Hematopoietic multipotent progenitor cell treated with erythropoietin and hydrocortisone succinate and interleukin-3 and kit ligand, for 6 days (in vitro differentiated cells): Measurements from ENCODE around the gene NUDT15.
"Not testable (repeated sequence)": the region's sequence is repeated elsewhere in the genome, so short reads cannot be mapped to it uniquely, and the experiment has no call there.

Source experiments
- DNase-seq: peaks from one replicate; pipeline ENCODE4 v3.0.0-alpha.2; 2015

Gene NUDT15

GRCh38 chr13:48037346-48038173, at the start of gene NUDT15:
TSS of gene NUDT15 (plus strand) at chr13:48037726. CDS start at chr13:48037747, 21 bp downstream.
- peak; percentile 97 for DNase-seq

GRCh38 chr13:47990427-47990826, 47.1 kb upstream of the NUDT15 start:
- no peak for DNase-seq

GRCh38 chr13:47990920-47991466, 46.5 kb upstream of the NUDT15 start:
- DNase-seq: no peak

- no peak for DNase-seq
These were observed 45.7 kb upstream of the NUDT15 start for GRCh38 chr13:47991859-47992258.

- no peak for DNase-seq
These were observed 40.1 kb upstream of the NUDT15 start for GRCh38 chr13:47997384-47997783.

GRCh38 chr13:47999973-48000372, 37.6 kb upstream of the NUDT15 start:
- no peak for DNase-seq

GRCh38 chr13:48000559-48001113, 36.9 kb upstream of the NUDT15 start:
- peak; percentile 19 for DNase-seq

- peak; percentile 95 for DNase-seq
These were observed 36.2 kb upstream of the NUDT15 start, which contains the start of gene SUCLA2 for GRCh38 chr13:48001114-48001881. TSS of gene SUCLA2 (minus strand) at chr13:48001273. CDS start at chr13:48001269, 4 bp downstream.

- not testable (repeated sequence) for DNase-seq
These were observed 35.5 kb upstream of the NUDT15 start for GRCh38 chr13:48001999-48002398.

GRCh38 chr13:48004201-48004600, 33.3 kb upstream of the NUDT15 start:
- no peak for DNase-seq

- no peak for DNase-seq
These were observed 31.1 kb upstream of the NUDT15 start for GRCh38 chr13:48006396-48006795.

- peak; percentile 21 for DNase-seq
These were observed 28.2 kb upstream of the NUDT15 start for GRCh38 chr13:48009284-48009683.

GRCh38 chr13:48010698-48011097, 26.8 kb upstream of the NUDT15 start:
- DNase-seq: no peak

GRCh38 chr13:48012668-48013067, 24.9 kb upstream of the NUDT15 start:
- DNase-seq: no peak

GRCh38 chr13:48014359-48014758, 23.2 kb upstream of the NUDT15 start:
- no peak for DNase-seq

- no peak for DNase-seq
These were observed 18.9 kb upstream of the NUDT15 start for GRCh38 chr13:48018637-48019036.

GRCh38 chr13:48019796-48020195, 17.7 kb upstream of the NUDT15 start:
- no peak for DNase-seq

GRCh38 chr13:48028066-48028465, 9.5 kb upstream of the NUDT15 start:
- no peak for DNase-seq

- no peak for DNase-seq
These were observed 7.7 kb upstream of the NUDT15 start for GRCh38 chr13:48029859-48030258.

- no peak for DNase-seq
These were observed 1.2 kb downstream of the NUDT15 start for GRCh38 chr13:48038761-48039160.

- no peak for DNase-seq
These were observed 2.5 kb downstream of the NUDT15 start for GRCh38 chr13:48040049-48040448.

GRCh38 chr13:48040896-48041295, 3.4 kb downstream of the NUDT15 start:
- no peak for DNase-seq

GRCh38 chr13:48042894-48043293, 5.4 kb downstream of the NUDT15 start:
- DNase-seq: no peak
